Panc1 (cell line): ENCODE results near the gene GRIN2A. TPM values are rescaled to one million over a fixed set of nuclear protein-coding genes. Genes with fewer than 3 reads are reported as not detected.

ENCODE experiments used
- ATAC-seq: fragments of 200-7000 bp; cut with Tn5 transposase; 2 replicates; pipeline ENCODE4 v1.9.1; 2020; ENCODE audit warnings: mild to moderate bottlenecking, moderate library complexity
- BruUV-seq: library from RNA; stranded (reverse); fragments of 400-500 nt; replicated peaks from 2 replicates; lab custom pipeline; 2021; lab: Mats Ljungman, UMichigan
- CTCF ChIA-PET: fragments of 300-600 bp; sonication (Branson Sonifier 250); formaldehyde crosslinking; loops from one replicate; lab custom pipeline; 2022; ENCODE audit warnings: antibody characterized with exemption; lab: Charles Lee
- POLR2A ChIA-PET: fragments of 300-600 bp; sonication (Branson Sonifier 250); formaldehyde crosslinking; loops from one replicate; lab custom pipeline; 2022; ENCODE audit warnings: antibody characterized with exemption; lab: Charles Lee
- DNase-seq: peaks from one replicate; pipeline ENCODE4 v3.0.0-alpha.2; 2010; ENCODE audit warnings: low read depth, low spot score
- H3K27ac ChIP-seq: 2 replicates; pipeline ENCODE4 v1.5.1; 2011; ENCODE audit warnings: mild to moderate bottlenecking, low read length, inconsistent platforms
- H3K27me3 ChIP-seq: fragments of 200-500 bp; sonication (Bioruptor generic); 2 replicates; pipeline ENCODE4 v1.6.0; 2014; ENCODE audit warnings: low read length, inconsistent platforms; ENCODE audit not compliant: control insufficient read depth, insufficient read depth
- H3K36me3 ChIP-seq: fragments of 200-500 bp; sonication (Bioruptor generic); 2 replicates; pipeline ENCODE4 v1.5.1; 2014; ENCODE audit warnings: inconsistent platforms, mild to moderate bottlenecking, low read length, moderate library complexity; ENCODE audit not compliant: control insufficient read depth, insufficient read depth
- H3K4me1 ChIP-seq: 2 replicates; pipeline ENCODE4 v1.5.1; 2011; ENCODE audit warnings: inconsistent platforms, mild to moderate bottlenecking, low read length, moderate library complexity; ENCODE audit not compliant: control insufficient read depth, insufficient read depth
- H3K4me3 ChIP-seq, 2 experiments: 2 replicates each; pipeline ENCODE4 v1.5.1; 2011 to 2012; ENCODE audit warnings: low read depth in 2 of 2, low read length in 2 of 2, mild to moderate bottlenecking in 2 of 2, inconsistent platforms in 1 of 2, moderate library complexity in 1 of 2
- H3K9me3 ChIP-seq: fragments of 200-500 bp; sonication (Bioruptor generic); 2 replicates; pipeline ENCODE4 v1.5.1; 2014; ENCODE audit warnings: low read depth, mild to moderate bottlenecking, inconsistent platforms, low read length, moderate library complexity; ENCODE audit not compliant: control insufficient read depth, insufficient read depth
- CTCF ChIP-seq: fragments of 450-650 bp; IDR thresholded peaks from 2 replicates; pipeline ENCODE4 v1.5.1; 2017; ENCODE audit warnings: mild to moderate bottlenecking
- POLR2AphosphoS5 ChIP-seq: IDR thresholded peaks from 2 replicates; pipeline ENCODE4 v1.6.1; 2012; ENCODE audit warnings: mild to moderate bottlenecking, low read depth, low read length, moderate library complexity
- REST ChIP-seq, 2 experiments: IDR thresholded peaks; 2 replicates each; pipeline ENCODE4 v1.6.1; 2011 to 2012; ENCODE audit warnings: low read depth in 2 of 2, control low read depth in 1 of 2, low read length in 1 of 2, mild to moderate bottlenecking in 1 of 2, moderate library complexity in 1 of 2; ENCODE audit not compliant: insufficient read depth in 1 of 2
- SIN3A ChIP-seq: IDR thresholded peaks from 2 replicates; pipeline ENCODE4 v1.6.1; 2012; ENCODE audit warnings: low read depth, mild to moderate bottlenecking, low read length, moderate library complexity, borderline replicate concordance; ENCODE audit not compliant: insufficient read depth
- TCF7L2 ChIP-seq: IDR thresholded peaks from 2 replicates; pipeline ENCODE4 v1.6.1; 2011; ENCODE audit warnings: mild to moderate bottlenecking, low read depth, low read length, inconsistent platforms
- in situ Hi-C: cut with HindIII; loops from 2 replicates; pipeline ENCODE4 v1.10.0; 2016; ENCODE audit warnings: low sequenced_read_pairs, low pct_unique_long_range_greater_than_20kb
- intact Hi-C: fragments of 100-400 bp; cut with micrococcal nuclease; formaldehyde crosslinking; loops from one replicate; pipeline ENCODE4 v1.10.0; 2022; ENCODE audit not compliant: unreplicated experiment
- total RNA-seq: library from RNA; stranded (reverse); gene quantifications from one replicate; pipeline ENCODE4 v1.2.1, GENCODE V29; 2021; ENCODE audit not compliant: unreplicated experiment

The GRIN2A gene
- total RNA-seq, 1 experiment from 2014 or later = 12.3 TPM

DNA sequence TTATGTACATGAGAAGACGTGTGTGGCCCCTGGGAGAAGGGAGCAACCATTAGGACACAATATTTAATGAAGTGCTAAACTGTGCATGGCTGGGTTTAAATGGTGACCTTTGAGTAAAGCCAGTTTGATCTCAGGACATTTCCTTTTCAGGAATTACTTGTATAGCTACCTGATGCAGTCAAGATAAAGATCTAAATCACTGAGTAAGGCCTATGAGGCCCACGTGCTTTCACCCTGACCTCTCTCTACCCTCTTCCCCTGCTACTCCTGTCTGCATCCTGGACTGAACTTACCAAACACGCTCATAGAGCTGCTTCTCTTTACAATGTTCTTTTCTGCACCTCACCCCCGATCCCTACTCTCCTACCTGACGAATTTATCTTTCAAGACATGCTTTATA, 98.9 kb downstream of the GRIN2A start:
- ChIA-PET CTCF (no interaction called here), POLR2A (no interaction called here)
- no peak for ATAC-seq
- in situ Hi-C loops = no loop called here
- no peaks in the 10 kb centered on the region for H3K9me3 ChIP-seq
- peak overlapping the region; percentile 83; the same call in 1 of the 2 replicates for H3K27ac ChIP-seq
- no peak for DNase-seq
- TF ChIP-seq POLR2AphosphoS5 (no peak), CTCF (no peak), REST (IDR thresholded peaks at IDR 0.05; ENCODE audit: insufficient read depth in 1 of 2, low read depth in 2 of 2, low read length in 1 of 2) (no peak), TCF7L2 (no peak), SIN3A (no peak)
- BruUV-seq = no TSS peak
- no peak overlapping the region for H3K4me3 ChIP-seq
- no peaks in the 10 kb centered on the region for H3K36me3 ChIP-seq
- peaks cover 60% of the 10 kb centered on the region for H3K4me1 ChIP-seq
- no peaks in the 10 kb centered on the region for H3K27me3 ChIP-seq
- intact Hi-C loops = loop anchor here (5.0 kb wide), 1 partner anchor 39 kb away; no protein-coding TSS in a partner anchor

GRCh38 chr16:10081201-10081940, 100.9 kb downstream of the GRIN2A start:
- H3K4me1 ChIP-seq = peaks cover 64% of the 10 kb centered on the region
- no TSS peak for BruUV-seq
- H3K4me3 ChIP-seq = no peak overlapping the region
- TF ChIP-seq SIN3A (no peak), CTCF (no peak), TCF7L2 (no peak), POLR2AphosphoS5 (no peak), REST (IDR thresholded peaks at IDR 0.05; ENCODE audit: insufficient read depth in 1 of 2, low read depth in 2 of 2, low read length in 1 of 2) (no peak)
- CTCF ChIA-PET = no interaction called here
- no peak for DNase-seq
- peak; percentile 17 for ATAC-seq
- in situ Hi-C loops = no loop called here
- peak overlapping the region; percentile 83 for H3K27ac ChIP-seq
- no peaks in the 10 kb centered on the region for H3K36me3 ChIP-seq
- H3K9me3 ChIP-seq = no peaks in the 10 kb centered on the region
- H3K27me3 ChIP-seq = no peaks in the 10 kb centered on the region
- intact Hi-C loops = loop anchor here (5.0 kb wide), 1 partner anchor 41 kb away; no protein-coding TSS in a partner anchor
- POLR2A ChIA-PET = no interaction called here
